Aorta (tissue), 5 donors: ENCODE measurements around the gene RALGDS. TPM values are rescaled to one million over a fixed set of nuclear protein-coding genes. Genes with fewer than 3 reads are reported as not detected.

Experiments used
- ATAC-seq: fragments of 200-7000 bp; cut with Tn5 transposase; one replicate; pipeline ENCODE4 v1.9.1; 2022; ENCODE audit warnings: moderate library complexity; ENCODE audit not compliant: low FRiP score
- DNase-seq, 2 donors: peaks; one replicate each; pipeline ENCODE4 v3.0.0-alpha.2; 2020
- H3K27ac ChIP-seq, 2 donors: one replicate each; pipeline ENCODE4 v1.5.1; 2013; ENCODE audit warnings: low read length in 2 of 2, mild to moderate bottlenecking in 2 of 2, moderate library complexity in 2 of 2, control low read depth in 1 of 2, inconsistent platforms in 1 of 2, low read depth in 1 of 2
- H3K27me3 ChIP-seq, 2 donors: one replicate each; pipeline ENCODE4 v1.6.1; 2013; ENCODE audit warnings: control low read depth in 1 of 2, low read length in 1 of 2, mild to moderate bottlenecking in 1 of 2, moderate library complexity in 1 of 2; ENCODE audit not compliant: insufficient read depth in 2 of 2, control insufficient read depth in 1 of 2
- H3K36me3 ChIP-seq, 2 donors: one replicate each; pipeline ENCODE4 v1.6.1; 2013; ENCODE audit warnings: control low read depth in 1 of 2, low read length in 1 of 2, mild to moderate bottlenecking in 1 of 2; ENCODE audit not compliant: insufficient read depth in 2 of 2, control insufficient read depth in 1 of 2
- H3K4me1 ChIP-seq, 2 donors: one replicate each; pipeline ENCODE4 v1.6.1; 2013; ENCODE audit warnings: low read length in 2 of 2, control low read depth in 1 of 2, mild to moderate bottlenecking in 1 of 2, moderate library complexity in 1 of 2; ENCODE audit not compliant: insufficient read depth in 2 of 2, control insufficient read depth in 1 of 2
- H3K4me3 ChIP-seq, 2 donors: one replicate each; pipeline ENCODE4 v1.5.1; 2013; ENCODE audit warnings: low read length in 2 of 2, control low read depth in 1 of 2, mild to moderate bottlenecking in 1 of 2
- H3K9me3 ChIP-seq: one replicate; pipeline ENCODE4 v1.6.1; 2013; ENCODE audit warnings: mild to moderate bottlenecking, low read length; ENCODE audit not compliant: control insufficient read depth
- WGBS, 2 donors: extraction: QIAGEN DNeasy Blood & Tissue Kit; methylation state at CpG; one replicate each; pipeline ENCODE4 v1.1.7; 2013; 5-methylcytosine and 5-hydroxymethylcytosine counted together
- intact Hi-C, 2 donors: fragments of 100-400 bp; cut with DNase I; formaldehyde crosslinking; loops; one replicate each; pipeline versions ENCODE4 v1.14.2 to v1.15.0; 2022
- polyA plus RNA-seq, 2 donors: library from polyadenylated mRNA; stranded (reverse); fragments of 200-250 nt; gene quantifications; one replicate each; pipeline ENCODE4 v1.2.3, GENCODE V29; 2013
- total RNA-seq, 2 donors: library from RNA; stranded (reverse); fragmentation: NEBNext Ultra II Directional; extraction: Animal tissue kit (Norgen Biotek cat#: 25700); gene quantifications; one replicate each; pipeline ENCODE4 v1.2.1, GENCODE V29; 2021
- donor health status: healthy with polysubstance abuse.
- donor health status: Bipolar disorder and iron deficiency.
- donor health status: DM: no; HTN: no; CAD: no.
- donor health status: DM: no; HTN: no; CAD: no.
- donor health status: DM: yes; HTN: yes; CAD: no.

The RALGDS gene
- total and polyA plus RNA-seq, 4 donors = 19.4 to 61.2 (median 26.4) TPM

- no peaks in the 10 kb centered on the region for H3K27me3 ChIP-seq
- H3K27ac ChIP-seq = no peak overlapping the region
- intact Hi-C loops = no loop called here
- peak; percentile 87 for ATAC-seq
- no peaks in the 10 kb centered on the region for H3K36me3 ChIP-seq
- H3K4me1 ChIP-seq = no peaks in the 10 kb centered on the region
- peak; percentile 92 to 94 for DNase-seq
- H3K9me3 ChIP-seq = no peaks in the 10 kb centered on the region
- WGBS, 2 donors = 58 to 61% methylated on average over 21 of the region's 21 CpGs
- no peak overlapping the region for H3K4me3 ChIP-seq
These were observed 12.8 kb upstream of the RALGDS start for GRCh38 chr9:133133681-133134387.

DNA sequence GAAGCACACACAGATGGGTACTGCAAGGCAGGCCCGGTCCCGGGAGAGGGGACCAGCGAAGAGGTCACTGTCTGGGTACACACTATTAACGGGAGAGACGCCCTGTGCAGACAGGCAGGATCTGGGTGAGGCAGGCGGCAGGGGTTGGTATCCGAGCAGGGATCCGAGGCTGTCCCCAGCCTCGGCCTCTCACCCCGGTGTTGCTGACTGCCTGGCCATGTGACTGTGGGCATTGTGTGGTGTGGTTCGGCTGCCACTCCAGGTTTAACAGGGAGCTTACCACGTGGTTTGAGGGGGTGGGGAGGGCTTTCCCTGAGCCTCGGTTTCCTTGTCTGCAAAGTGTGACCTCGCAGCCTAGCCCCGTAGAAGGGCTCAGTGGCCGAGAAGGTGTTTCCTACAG, 11.1 kb upstream of the RALGDS start:
- Histone ChIP-seq H3K9me3 (no peaks in the 10 kb centered on the region), H3K4me1 (no peaks in the 10 kb centered on the region)
- intact Hi-C loops = no loop called here

GRCh38 chr9:133131506-133131905, 10.5 kb upstream of the RALGDS start:
- WGBS, 2 donors = 58 to 62% methylated on average over 5 of the region's 5 CpGs
- H3K27ac ChIP-seq = no peak overlapping the region
- intact Hi-C loops = no loop called here
- H3K4me3 ChIP-seq = no peak overlapping the region
- DNase-seq = no peak
- no peaks in the 10 kb centered on the region for H3K9me3 ChIP-seq
- no peaks in the 10 kb centered on the region for H3K36me3 ChIP-seq
- H3K27me3 ChIP-seq = no peaks in the 10 kb centered on the region
- no peaks in the 10 kb centered on the region for H3K4me1 ChIP-seq
- no peak for ATAC-seq

More for the DNA sequence above, 11.1 kb upstream of the RALGDS start:
- H3K27ac ChIP-seq = no peak overlapping the region
- WGBS, 2 donors = 93 to 94% methylated on average over 16 of the region's 16 CpGs
- DNase-seq (no peak), ATAC-seq (no peak)
- no peaks in the 10 kb centered on the region for H3K27me3 ChIP-seq
- no peak overlapping the region for H3K4me3 ChIP-seq
- H3K36me3 ChIP-seq = no peaks in the 10 kb centered on the region

DNA sequence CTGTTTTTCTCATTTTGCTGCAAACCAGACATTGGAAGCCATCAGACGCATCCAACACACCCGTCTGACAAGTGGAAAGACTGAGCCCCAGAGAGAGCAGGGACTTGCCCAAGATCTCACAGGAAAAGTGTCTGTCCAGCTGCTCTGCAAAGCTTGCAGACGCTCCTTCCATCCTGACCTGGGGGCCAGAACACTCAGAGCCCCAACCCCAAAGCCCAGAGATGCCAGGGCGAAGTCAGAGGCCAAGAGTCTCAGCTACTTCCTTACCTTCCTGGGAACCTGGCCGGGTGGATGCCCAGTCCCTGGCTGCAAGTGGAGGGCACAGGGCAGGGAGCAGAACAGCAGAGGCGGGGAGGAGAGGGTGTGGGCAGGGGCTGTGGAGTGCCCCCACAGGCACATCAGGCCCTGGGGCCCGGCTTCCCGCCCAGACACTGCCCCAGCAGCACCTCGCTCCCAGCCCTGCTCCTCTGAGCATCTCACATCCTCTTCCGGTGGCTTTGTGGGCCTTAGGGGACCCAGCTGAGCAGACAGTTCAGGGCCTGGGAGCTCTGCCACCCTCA, 9.7 kb upstream of the RALGDS start:
- intact Hi-C loops = no loop called here
- Histone ChIP-seq H3K36me3 (no peaks in the 10 kb centered on the region), H3K4me1 (no peaks in the 10 kb centered on the region), H3K27me3 (no peaks in the 10 kb centered on the region), H3K4me3 (no peak overlapping the region), H3K9me3 (no peaks in the 10 kb centered on the region), H3K27ac (no peak overlapping the region)
- WGBS, 2 donors = 91 to 96% methylated on average over 9 to 10 of the region's 10 CpGs
- ATAC-seq = no peak
- no peak for DNase-seq

GRCh38 chr9:133129001-133129795, 8.2 kb upstream of the RALGDS start:
- Histone ChIP-seq H3K36me3 (no peaks in the 10 kb centered on the region), H3K4me1 (no peaks in the 10 kb centered on the region), H3K9me3 (no peaks in the 10 kb centered on the region), H3K4me3 (no peak overlapping the region), H3K27me3 (no peaks in the 10 kb centered on the region), H3K27ac (no peak overlapping the region)
- intact Hi-C loops = no loop called here
- 60 to 71% methylated on average over 28 to 29 of the region's 29 CpGs for WGBS, 2 donors
- ATAC-seq (no peak), DNase-seq (no peak)

GRCh38 chr9:133128152-133128551, 7.1 kb upstream of the RALGDS start:
- 89 to 94% methylated on average over 12 to 13 of the region's 13 CpGs for WGBS, 2 donors
- intact Hi-C loops = no loop called here
- no peak for DNase-seq
- ATAC-seq = no peak
- Histone ChIP-seq H3K4me1 (no peaks in the 10 kb centered on the region), H3K27ac (no peak overlapping the region), H3K4me3 (no peak overlapping the region), H3K9me3 (no peaks in the 10 kb centered on the region), H3K27me3 (no peaks in the 10 kb centered on the region), H3K36me3 (no peaks in the 10 kb centered on the region)

DNA sequence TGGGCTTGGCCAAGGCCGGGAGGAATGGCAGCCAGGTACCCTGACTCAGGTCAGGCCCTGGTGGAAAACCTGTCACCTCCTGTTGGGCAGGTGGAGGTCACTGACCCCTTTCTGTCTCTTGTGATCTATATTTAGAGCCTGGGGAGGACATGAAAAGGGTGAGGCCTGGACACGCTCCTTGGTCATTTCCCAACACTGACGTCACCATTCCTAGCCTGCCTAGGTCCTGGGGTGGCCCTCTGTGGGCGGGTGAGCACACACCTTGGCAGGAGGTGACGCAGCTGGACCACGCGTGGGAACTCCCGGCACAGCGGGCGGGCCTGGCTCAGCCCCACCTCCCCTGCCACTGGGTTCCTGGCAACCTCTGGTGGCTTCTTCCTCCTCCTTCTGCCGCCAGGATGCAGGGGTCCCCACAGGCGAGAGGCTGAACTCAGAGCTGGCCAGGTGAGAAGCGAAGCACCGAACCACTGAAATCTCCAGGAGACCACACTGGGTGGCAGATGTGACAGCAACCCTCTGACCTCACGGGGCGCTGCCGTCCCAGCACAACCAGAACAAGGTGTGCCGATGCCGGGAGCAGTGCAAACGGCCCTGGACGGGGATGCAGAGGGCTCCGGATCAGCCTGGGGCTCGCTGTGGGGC, 6.4 kb upstream of the RALGDS start:
- H3K4me3 ChIP-seq = no peak overlapping the region
- H3K9me3 ChIP-seq = no peaks in the 10 kb centered on the region
- no peaks in the 10 kb centered on the region for H3K4me1 ChIP-seq
- no peaks in the 10 kb centered on the region for H3K36me3 ChIP-seq
- H3K27ac ChIP-seq = no peak overlapping the region
- no peaks in the 10 kb centered on the region for H3K27me3 ChIP-seq
- intact Hi-C loops = no loop called here
- 82 to 89% methylated on average over 23 of the region's 23 CpGs for WGBS, 2 donors
- DNase-seq = no peak
- peak; percentile 44 for ATAC-seq

- Histone ChIP-seq H3K27ac (no peak overlapping the region), H3K27me3 (no peaks in the 10 kb centered on the region), H3K36me3 (no peaks in the 10 kb centered on the region), H3K4me1 (no peaks in the 10 kb centered on the region), H3K4me3 (no peak overlapping the region), H3K9me3 (no peaks in the 10 kb centered on the region)
- intact Hi-C loops = no loop called here
- WGBS, 2 donors = 57 to 58% methylated on average over 17 of the region's 17 CpGs
- DNase-seq = no peak
- ATAC-seq = peak; percentile 12
These were observed 5.8 kb upstream of the RALGDS start for GRCh38 chr9:133126697-133127339.
